ENCODE measurements around the gene ARHGEF17.

The ARHGEF17 gene

GRCh38 chr11:73394416-73395296, 86.6 kb downstream of the ARHGEF17 start:
- no peak for DNase-seq

GRCh38 chr11:73395297-73396208, 87.5 kb downstream of the ARHGEF17 start:
- no peak for DNase-seq

- DNase-seq = no peak
Measured at GRCh38 chr11:73396251-73396930, 88.3 kb downstream of the ARHGEF17 start.

GRCh38 chr11:73396985-73397384, 88.9 kb downstream of the ARHGEF17 start:
- no peak for DNase-seq

GRCh38 chr11:73397468-73398131, 89.5 kb downstream of the ARHGEF17 start:
- no peak for DNase-seq

GRCh38 chr11:73398132-73398526, 90.1 kb downstream of the ARHGEF17 start:
- DNase-seq = no peak

GRCh38 chr11:73398721-73399120, 90.6 kb downstream of the ARHGEF17 start:
- no peak for DNase-seq

- DNase-seq = no peak
Measured at GRCh38 chr11:73399159-73399590, 91.1 kb downstream of the ARHGEF17 start.

GRCh38 chr11:73399636-73400035, 91.6 kb downstream of the ARHGEF17 start:
- DNase-seq = no peak

- no peak for DNase-seq
Measured at GRCh38 chr11:73400293-73400692, 92.2 kb downstream of the ARHGEF17 start.

- no peak for DNase-seq
Measured at GRCh38 chr11:73401217-73401923, 93.3 kb downstream of the ARHGEF17 start.

GRCh38 chr11:73401924-73402833, 94.1 kb downstream of the ARHGEF17 start:
- DNase-seq = no peak

- DNase-seq = no peak
Measured at GRCh38 chr11:73402834-73403185, 94.7 kb downstream of the ARHGEF17 start.

GRCh38 chr11:73403541-73403940, 95.5 kb downstream of the ARHGEF17 start:
- DNase-seq = no peak

- DNase-seq = no peak
Measured at GRCh38 chr11:73404048-73404447, 96.0 kb downstream of the ARHGEF17 start.

GRCh38 chr11:73404506-73405145, 96.5 kb downstream of the ARHGEF17 start:
- DNase-seq = no peak

GRCh38 chr11:73405146-73405510, 97.1 kb downstream of the ARHGEF17 start:
- DNase-seq = no peak

- DNase-seq = no peak
Measured at GRCh38 chr11:73406131-73406530, 98.1 kb downstream of the ARHGEF17 start.

GRCh38 chr11:73406619-73407018, 98.5 kb downstream of the ARHGEF17 start:
- no peak for DNase-seq

GRCh38 chr11:73409431-73409830, 101.4 kb downstream of the ARHGEF17 start:
- DNase-seq = no peak
